MCF 10A (cell line): ENCODE measurements around the gene TGIF2. TPM values are rescaled to one million over a fixed set of nuclear protein-coding genes. Genes with fewer than 3 reads are reported as not detected.
A peak's percentile ranks its signal among the peaks of the same experiment; 100 is the strongest.
"Not testable (repeated sequence)": the region's sequence is repeated elsewhere in the genome, so short reads cannot be mapped to it uniquely, and the experiment has no call there.

Experiments
- BruUV-seq: library from RNA; stranded (reverse); fragments of 400-500 nt; replicated peaks from 2 replicates; lab custom pipeline; 2021; lab: Mats Ljungman, UMichigan
- CTCF ChIA-PET: fragments of 300-600 bp; sonication (Branson Sonifier 250); formaldehyde crosslinking; extraction: SDS; loops from one replicate; lab custom pipeline; 2021; ENCODE audit warnings: antibody characterized with exemption, inconsistent platforms; lab: Yijun Ruan, JAX
- POLR2A ChIA-PET: fragments of 300-600, 350-650 bp; sonication (Branson Sonifier 250); formaldehyde crosslinking; extraction: SDS; loops from one replicate; lab custom pipeline; 2020; ENCODE audit warnings: antibody characterized with exemption, inconsistent platforms; lab: Yijun Ruan, JAX
- DNase-seq: peaks from one replicate; pipeline ENCODE4 v3.0.0-alpha.2; 2018; ENCODE audit not compliant: unreplicated experiment
- H3K27ac Mint-ChIP-seq: one replicate; pipeline ENCODE4 v1.8.0; 2022; ENCODE audit warnings: mild to moderate bottlenecking, low read depth, mixed read lengths; ENCODE audit not compliant: unreplicated experiment
- H3K27me3 Mint-ChIP-seq: one replicate; pipeline ENCODE4 v1.8.0; 2022; ENCODE audit warnings: mixed read lengths; ENCODE audit not compliant: insufficient read depth, unreplicated experiment
- H3K36me3 Mint-ChIP-seq: one replicate; pipeline ENCODE4 v1.8.0; 2022; ENCODE audit warnings: mild to moderate bottlenecking, moderate library complexity, mixed read lengths; ENCODE audit not compliant: insufficient read depth, unreplicated experiment
- H3K4me1 Mint-ChIP-seq: one replicate; pipeline ENCODE4 v1.8.0; 2022; ENCODE audit warnings: mixed read lengths; ENCODE audit not compliant: insufficient read depth, unreplicated experiment
- H3K4me3 Mint-ChIP-seq: one replicate; pipeline ENCODE4 v1.8.0; 2022; ENCODE audit warnings: mild to moderate bottlenecking, moderate library complexity, mixed read lengths; ENCODE audit not compliant: unreplicated experiment
- H3K9me3 Mint-ChIP-seq: one replicate; pipeline ENCODE4 v1.8.0; 2022; ENCODE audit warnings: mixed read lengths; ENCODE audit not compliant: unreplicated experiment
- CTCF ChIP-seq: fragments of 200-600 bp; IDR thresholded peaks from one replicate; pipeline ENCODE4 v1.8.0; 2022; ENCODE audit warnings: antibody characterized with exemption, mild to moderate bottlenecking; ENCODE audit not compliant: unreplicated experiment
- intact Hi-C: fragments of 100-400 bp; cut with micrococcal nuclease; formaldehyde crosslinking; loops from 2 replicates; pipeline ENCODE4 v1.14.1; 2022
- total RNA-seq: library from RNA; stranded (reverse); gene quantifications from 2 replicates; pipeline ENCODE4 v1.2.3, GENCODE V29; 2022

The TGIF2 gene
- total RNA-seq, 1 experiment from 2014 or later, result 9.7 TPM

- intact Hi-C loops, result no loop called here
- no TSS peak for BruUV-seq
- CTCF ChIA-PET, result no interaction called here
- no peak for DNase-seq
- H3K9me3 Mint-ChIP-seq, result peaks cover 10% of the 10 kb centered on the region
- H3K27me3 Mint-ChIP-seq, result no peaks in the 10 kb centered on the region
- H3K4me3 Mint-ChIP-seq, result no peak overlapping the region
- H3K36me3 Mint-ChIP-seq, result no peaks in the 10 kb centered on the region
- POLR2A ChIA-PET, result no interaction called here
- TF ChIP-seq CTCF, result no peak
- H3K27ac Mint-ChIP-seq, result no peak overlapping the region
- no peaks in the 10 kb centered on the region for H3K4me1 Mint-ChIP-seq
Measured at GRCh38 chr20:36563374-36563773, 10.0 kb upstream of the TGIF2 start.

DNA sequence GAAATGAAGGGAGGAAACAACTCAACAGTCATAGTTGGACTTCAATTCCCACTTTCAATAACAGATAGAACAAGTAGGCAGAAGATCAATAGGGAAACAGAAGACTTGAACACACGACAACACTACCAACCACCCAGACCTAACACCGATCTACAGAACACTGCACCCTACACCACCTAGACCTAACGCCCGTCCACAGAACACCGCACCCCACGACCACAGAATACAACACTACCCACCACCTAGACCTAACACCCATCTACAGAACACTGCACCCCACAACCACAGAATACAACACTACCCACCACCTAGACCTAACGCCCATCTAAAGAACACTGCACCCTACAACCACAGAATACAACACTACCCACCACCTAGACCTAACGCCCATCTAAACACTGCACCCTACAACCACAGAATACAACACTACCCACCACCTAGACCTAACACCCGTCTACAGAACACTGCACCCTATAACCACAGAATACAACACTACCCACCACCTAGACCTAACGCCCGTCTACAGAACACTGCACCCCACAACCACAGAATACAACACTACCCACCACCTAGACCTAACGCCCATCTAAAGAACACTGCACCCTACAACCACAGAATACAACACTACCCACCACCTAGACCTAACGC lies 9.2 kb upstream of the TGIF2 start:
- DNase-seq, H3K36me3 Mint-ChIP-seq, BruUV-seq, POLR2A ChIA-PET, H3K9me3 Mint-ChIP-seq, H3K27ac Mint-ChIP-seq, H3K27me3 Mint-ChIP-seq, H3K4me3 Mint-ChIP-seq, CTCF ChIA-PET, H3K4me1 Mint-ChIP-seq, intact Hi-C loops: not testable (repeated sequence)

DNA sequence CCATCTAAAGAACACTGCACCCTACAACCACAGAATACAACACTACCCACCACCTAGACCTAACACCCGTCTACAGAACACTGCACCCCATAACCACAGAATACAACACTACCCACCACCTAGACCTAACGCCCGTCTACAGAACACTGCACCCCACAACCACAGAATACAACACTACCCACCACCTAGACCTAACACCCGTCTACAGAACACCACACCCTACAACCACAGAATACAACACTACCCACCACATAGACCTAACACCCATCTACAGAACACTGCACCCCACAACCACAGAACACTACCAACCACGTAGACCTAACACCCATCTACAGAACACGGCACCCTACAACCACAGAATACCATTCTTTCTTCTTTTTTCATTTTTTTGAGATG lies 8.7 kb upstream of the TGIF2 start:
- CTCF ChIA-PET, H3K9me3 Mint-ChIP-seq, DNase-seq, H3K4me1 Mint-ChIP-seq, H3K4me3 Mint-ChIP-seq, H3K36me3 Mint-ChIP-seq, H3K27ac Mint-ChIP-seq, intact Hi-C loops, BruUV-seq, H3K27me3 Mint-ChIP-seq, POLR2A ChIA-PET: not testable (repeated sequence)

DNA sequence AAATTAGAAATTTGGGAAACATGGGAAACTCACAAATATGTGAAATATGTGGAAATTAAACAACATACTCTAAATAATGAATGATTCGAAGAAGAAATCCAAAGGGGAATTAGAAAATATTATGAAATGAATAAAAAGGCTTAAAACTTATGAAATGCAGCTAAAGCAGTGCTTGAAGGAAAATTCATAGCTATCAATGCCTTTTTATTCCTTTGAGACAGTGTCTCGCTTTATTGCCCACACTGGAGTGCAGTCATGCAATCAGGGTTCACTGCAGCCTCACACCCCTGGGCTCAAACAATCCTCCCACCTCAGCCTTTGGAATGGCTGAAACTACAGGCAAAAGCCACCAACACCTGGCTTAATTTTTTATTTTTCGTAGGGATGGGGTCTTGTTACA lies 7.9 kb upstream of the TGIF2 start:
- no TSS peak for BruUV-seq
- TF ChIP-seq CTCF, result no peak
- POLR2A ChIA-PET, result no interaction called here
- no peak for DNase-seq
- H3K4me3 Mint-ChIP-seq, result no peak overlapping the region
- H3K4me1 Mint-ChIP-seq, result no peaks in the 10 kb centered on the region
- CTCF ChIA-PET, result interaction anchor here (2.4 kb wide), 1 partner anchor 8 kb away, joined by 9 read pairs; no protein-coding TSS in a partner anchor
- H3K9me3 Mint-ChIP-seq, result peaks cover 10% of the 10 kb centered on the region
- intact Hi-C loops, result no loop called here
- no peaks in the 10 kb centered on the region for H3K36me3 Mint-ChIP-seq
- no peak overlapping the region for H3K27ac Mint-ChIP-seq
- no peaks in the 10 kb centered on the region for H3K27me3 Mint-ChIP-seq

DNA sequence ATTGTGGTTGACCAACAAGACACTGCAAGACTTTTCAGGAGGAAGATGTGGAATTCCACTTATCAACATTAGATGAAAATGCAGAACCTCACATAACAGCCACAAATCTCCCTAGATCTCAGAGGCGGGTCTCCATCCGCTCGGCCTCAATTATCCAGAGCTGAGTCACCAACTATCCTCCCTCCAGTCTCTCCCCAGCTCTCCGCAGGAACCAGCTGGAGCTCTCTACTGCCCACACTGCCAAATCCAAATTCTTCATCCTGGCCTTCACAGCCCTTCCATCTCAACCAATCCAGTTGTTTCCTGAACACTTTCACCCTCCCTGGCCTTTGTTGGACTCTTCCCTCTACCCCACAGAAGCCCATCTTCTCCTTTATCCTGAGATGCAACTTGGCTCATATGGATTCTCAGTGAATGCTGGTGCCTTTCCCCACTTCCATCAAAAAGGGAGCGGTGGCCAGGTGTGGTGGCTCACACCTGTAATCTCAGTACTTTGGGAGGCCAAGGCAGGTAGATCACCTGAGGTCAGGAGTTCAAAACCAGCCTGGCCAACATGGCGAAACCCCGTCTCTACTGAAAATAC lies 3.5 kb upstream of the TGIF2 start:
- Mint-ChIP-seq H3K4me1 (peaks cover 6% of the 10 kb centered on the region), H3K27me3 (no peaks in the 10 kb centered on the region), H3K4me3 (no peak overlapping the region), H3K27ac (no peak overlapping the region), H3K36me3 (no peaks in the 10 kb centered on the region), H3K9me3 (peaks cover 5% of the 10 kb centered on the region)
- POLR2A ChIA-PET, result interaction anchor here (0.7 kb wide), 2 partner anchors 24 to 292 kb away, joined by 3 read pairs; no protein-coding TSS in a partner anchor
- intact Hi-C loops, result no loop called here
- TF ChIP-seq CTCF, result no peak
- CTCF ChIA-PET, result interaction anchor here (0.7 to 1.1 kb wide), 3 partner anchors 28 to 370 kb away, joined by 3 to 5 read pairs (median 4); no protein-coding TSS in a partner anchor
- peak; percentile 28 for DNase-seq
- BruUV-seq, result no TSS peak
